ENCODE measurements around the gene THSD1.

The THSD1 gene, protein sequence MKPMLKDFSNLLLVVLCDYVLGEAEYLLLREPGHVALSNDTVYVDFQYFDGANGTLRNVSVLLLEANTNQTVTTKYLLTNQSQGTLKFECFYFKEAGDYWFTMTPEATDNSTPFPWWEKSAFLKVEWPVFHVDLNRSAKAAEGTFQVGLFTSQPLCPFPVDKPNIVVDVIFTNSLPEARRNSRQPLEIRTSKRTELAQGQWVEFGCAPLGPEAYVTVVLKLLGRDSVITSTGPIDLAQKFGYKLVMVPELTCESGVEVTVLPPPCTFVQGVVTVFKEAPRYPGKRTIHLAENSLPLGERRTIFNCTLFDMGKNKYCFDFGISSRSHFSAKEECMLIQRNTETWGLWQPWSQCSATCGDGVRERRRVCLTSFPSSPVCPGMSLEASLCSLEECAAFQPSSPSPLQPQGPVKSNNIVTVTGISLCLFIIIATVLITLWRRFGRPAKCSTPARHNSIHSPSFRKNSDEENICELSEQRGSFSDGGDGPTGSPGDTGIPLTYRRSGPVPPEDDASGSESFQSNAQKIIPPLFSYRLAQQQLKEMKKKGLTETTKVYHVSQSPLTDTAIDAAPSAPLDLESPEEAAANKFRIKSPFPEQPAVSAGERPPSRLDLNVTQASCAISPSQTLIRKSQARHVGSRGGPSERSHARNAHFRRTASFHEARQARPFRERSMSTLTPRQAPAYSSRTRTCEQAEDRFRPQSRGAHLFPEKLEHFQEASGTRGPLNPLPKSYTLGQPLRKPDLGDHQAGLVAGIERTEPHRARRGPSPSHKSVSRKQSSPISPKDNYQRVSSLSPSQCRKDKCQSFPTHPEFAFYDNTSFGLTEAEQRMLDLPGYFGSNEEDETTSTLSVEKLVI

DNA sequence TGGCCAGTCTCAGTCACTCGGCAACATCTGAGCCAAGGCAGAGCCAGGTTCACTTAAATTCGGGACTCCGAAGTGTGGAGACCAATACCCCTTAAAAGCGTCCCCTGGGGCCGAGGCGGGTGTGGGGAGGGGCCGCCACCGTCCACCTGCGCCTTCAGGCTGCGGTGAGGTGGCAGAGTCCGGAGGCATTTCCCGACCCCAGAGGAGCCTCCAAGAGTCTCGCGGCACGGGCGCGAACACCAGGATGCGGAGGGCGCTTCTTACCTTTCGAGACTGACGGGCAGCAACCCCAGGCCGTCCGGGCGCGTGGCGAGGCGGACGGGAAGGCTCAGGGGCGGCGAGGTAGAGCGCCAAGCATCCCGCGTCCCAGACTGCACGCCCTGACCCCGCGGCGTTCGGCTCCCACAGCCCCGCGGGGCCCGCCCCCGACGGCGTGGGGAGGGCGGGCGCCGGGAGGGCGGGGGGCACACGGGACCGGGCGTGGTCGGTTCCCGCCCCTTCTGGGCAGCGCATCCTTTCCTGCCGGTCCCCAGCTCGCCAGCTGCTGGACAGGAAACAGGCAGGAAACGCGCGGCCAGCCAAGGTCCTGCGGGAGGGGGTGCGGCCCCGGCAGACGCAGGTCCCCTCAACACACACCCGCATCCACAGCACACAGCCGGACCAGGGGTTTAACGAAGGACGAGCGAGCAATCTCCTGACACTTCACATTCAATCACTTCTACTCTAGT, at the start of gene THSD1:
TSS of gene THSD1 (minus strand) at position 406 of the 728 bp plus-strand sequence. CDS start 3,572 bp downstream, outside the sequence.
- peak; percentile 43 for DNase-seq

DNA sequence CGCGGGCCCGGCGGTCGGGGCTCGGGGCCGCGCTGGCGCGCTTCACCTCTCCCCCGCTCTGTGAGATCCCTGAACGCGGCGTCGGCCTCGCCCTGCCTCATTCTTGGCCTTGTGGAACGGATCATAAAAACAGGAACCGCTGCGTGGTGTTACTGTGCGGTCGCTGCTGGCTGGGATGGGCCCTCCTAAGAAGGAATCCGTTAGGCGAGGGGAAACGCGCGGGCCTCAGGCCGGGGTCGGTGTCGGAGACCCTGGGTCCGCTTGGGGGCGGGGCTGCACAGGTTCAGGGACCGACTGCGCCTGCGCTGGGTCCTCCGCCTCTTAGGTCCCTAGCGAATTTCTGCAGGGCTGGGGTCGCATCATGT, 49.7 kb upstream of the THSD1 start:
- peak; percentile 92 for DNase-seq

DNA sequence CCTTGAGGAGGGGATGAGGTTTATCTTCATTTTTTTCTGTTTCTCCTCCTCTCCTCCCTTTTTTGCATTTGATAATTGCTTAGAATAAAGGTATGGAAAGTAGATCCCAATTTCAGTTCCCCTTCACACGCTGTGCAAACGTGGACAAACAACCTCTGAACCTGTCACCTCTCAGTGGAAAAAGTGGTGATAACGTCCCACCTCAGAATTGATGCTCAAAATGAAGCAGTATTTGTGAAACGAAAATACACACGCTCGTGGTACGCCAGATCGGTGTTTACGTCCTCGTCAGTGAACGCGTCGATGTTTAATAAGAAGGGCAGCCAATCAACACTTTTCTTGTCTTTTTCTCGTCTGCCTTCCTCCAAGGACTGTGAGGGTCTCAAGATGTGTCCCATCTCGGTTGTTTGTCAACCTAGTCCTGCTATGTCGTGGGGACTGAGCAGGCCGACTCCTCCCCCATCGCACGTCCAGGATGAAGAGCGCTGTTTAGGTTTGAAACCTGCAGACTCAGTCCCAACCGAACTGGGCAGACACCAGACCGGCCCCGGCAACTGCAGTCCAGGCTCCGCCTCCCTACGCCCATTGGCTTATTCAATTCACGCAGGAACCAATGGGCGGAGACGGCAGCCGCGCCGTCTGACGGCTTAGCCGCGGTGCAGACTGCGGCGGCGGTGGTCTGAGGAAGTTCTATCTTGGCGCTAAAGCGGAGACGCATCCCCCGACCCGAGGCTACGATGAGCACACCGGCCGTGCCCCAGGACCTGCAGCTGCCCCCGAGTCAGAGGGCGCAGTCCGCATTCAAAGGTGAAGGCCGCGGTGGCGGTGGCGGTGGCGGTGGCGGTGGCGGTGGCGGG, 49.1 kb upstream of the THSD1 start, which contains the start of gene CKAP2:
TSS of gene CKAP2 (plus strand) at position 659 of the 857 bp plus-strand sequence. CDS start at position 738, 79 bp downstream.
- DNase-seq: peak; percentile 99

DNA sequence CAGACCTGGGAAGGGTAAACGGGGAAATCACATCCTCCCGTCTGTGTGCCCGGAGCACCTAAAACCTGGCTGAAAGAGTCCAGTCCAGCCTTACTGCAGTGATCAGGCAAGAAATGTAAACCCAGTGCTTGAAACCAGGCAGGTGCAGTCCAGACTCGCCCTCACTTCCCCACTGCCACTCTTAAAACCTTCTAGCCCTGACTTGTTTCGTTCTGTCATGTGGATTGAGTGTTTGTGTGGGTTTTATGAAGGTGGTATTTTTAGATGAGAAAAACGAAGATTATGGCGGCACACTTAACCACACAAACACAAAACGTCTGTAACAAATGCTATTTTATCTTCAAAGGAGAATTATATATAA, 48.5 kb upstream of the THSD1 start:
- DNase-seq: peak; percentile 56

DNA sequence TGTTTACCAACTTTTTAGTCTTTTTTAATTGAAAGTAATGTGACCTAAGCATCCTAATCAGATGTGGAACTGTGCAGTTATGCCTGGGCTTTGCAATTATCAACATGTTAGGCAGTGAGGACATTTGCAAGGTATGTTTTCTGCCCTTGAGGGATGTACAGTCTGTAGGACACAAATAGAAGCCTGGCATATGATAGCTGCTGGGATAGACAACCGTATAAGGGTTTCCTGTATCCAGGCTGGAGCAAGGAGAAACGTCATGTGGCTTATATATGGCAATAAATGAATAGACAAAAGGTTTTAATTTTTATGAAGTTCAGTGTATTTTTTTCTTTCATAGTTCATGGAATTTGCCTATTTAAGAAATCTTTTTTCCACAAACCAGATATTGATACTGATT, 46.5 kb upstream of the THSD1 start:
- no peak for DNase-seq

DNA sequence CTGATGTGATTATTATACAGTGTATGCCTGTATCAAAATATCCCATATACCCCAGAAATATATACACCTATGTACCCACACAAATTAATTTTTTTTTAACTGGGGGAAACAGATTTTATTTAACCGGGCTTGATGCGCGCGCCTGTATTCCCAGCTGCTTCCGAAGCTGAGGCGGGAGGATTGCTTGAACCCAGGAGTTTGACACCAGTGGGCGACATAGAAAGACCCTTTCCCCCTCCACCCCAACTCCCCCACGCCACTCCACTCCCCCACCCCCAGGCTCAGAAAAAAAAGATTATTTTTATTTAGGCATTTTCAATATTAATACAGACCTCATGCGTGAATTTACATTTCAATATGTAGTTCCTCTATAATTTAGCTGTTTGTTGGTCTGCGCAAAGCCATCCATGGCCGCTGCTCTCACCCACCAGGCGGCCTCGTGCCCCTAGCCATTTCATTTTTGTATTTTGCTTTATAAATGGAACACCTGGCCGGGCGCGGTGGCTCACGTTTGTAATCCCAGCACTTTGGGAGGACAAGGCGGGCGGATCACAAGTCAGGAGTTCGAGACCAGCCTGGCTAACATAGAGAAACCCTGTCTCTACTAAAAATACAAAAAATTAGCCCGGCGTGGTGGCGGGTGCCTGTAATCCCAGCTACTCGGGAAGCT, 45.3 kb upstream of the THSD1 start:
- no peak for DNase-seq

DNA sequence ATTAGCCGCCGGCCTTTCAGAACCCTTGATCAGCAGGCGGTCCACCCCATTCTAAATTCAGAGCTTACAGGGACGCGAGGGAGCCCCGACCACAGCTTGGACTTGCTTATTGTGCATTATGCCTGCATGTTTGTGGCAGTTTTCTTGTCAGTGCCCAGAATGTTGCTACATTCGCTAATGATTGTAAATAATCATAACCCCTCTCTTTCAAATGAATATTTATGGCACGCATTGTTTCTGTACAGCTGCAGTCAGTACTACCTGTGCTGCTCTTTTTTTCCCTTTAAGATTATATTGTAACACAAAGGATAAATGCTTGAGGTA, 44.8 kb upstream of the THSD1 start:
- DNase-seq: no peak

DNA sequence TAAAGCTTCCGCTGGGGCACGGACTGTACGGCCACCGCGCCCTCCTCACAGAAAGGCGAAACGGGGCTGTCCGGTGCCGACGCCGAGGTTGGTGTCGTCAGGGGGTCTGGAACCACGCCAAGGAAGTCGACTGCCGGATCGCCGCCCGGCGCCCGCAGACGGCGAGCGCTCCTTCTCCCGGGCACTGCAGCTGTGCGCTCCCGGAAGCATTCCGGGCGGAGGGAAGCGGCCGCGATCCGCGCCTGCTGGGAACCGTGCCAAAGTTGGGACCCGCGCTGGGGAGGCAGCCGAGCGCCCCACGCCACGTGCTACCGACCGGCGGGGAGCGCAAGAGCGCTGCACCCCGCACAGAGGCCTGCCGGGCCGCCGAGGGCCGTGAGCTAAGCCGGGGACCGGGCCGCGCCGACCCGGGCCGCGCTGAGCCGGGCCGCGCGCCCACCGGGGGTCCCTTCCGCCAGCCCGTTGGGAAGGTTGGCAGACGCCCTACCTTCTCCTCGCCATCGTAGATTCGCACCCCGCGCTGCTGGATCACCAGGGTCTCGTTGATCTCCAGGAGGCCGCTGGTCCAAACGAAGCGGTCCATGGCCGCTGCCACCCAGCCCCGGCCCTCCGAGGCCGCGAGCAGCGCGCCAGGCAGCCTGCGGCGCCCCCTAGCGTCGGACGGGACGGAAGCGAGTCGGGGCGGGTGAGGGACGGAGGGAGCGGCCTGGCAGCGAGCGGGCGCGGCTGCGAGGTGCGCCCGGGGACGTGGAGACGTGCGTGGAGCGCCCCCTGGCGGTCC, 44.2 kb upstream of the THSD1 start, which contains the start of gene VPS36:
TSS of gene VPS36 (minus strand) at position 623 of the 781 bp plus-strand sequence. CDS start at position 583, 40 bp downstream.
- DNase-seq: peak; percentile 98

DNA sequence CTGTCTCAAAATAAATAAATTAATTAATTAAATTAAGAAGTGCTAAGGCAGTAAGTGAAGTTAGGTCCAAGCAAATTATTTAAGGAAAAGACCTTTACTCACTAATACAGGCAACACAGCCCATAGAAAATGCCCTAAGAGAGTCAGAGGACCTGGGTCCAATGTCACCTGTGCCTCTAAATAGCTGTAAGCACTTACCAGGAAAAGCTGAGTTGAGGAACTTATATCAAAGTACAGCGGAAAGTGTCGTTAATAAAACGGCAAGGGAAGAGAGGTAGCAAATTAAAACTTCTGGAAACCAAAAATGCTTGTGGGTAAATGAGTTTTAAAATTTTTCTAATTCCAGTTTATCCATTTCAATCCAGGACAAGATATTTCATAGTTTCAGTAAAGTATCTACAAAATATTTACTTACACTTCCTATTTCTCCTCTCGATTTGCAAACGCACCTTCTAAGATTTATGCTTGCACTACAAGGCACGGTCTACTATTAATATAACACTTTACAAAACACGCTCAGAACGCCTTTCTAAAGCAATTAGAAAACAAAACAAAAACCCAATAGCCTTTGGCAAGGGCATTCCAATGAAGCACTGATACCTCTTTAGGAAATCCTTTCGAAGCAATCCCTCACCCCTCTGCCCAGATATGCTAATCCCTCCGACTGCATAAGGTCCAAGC, 43.5 kb upstream of the THSD1 start:
- DNase-seq: peak; percentile 22

DNA sequence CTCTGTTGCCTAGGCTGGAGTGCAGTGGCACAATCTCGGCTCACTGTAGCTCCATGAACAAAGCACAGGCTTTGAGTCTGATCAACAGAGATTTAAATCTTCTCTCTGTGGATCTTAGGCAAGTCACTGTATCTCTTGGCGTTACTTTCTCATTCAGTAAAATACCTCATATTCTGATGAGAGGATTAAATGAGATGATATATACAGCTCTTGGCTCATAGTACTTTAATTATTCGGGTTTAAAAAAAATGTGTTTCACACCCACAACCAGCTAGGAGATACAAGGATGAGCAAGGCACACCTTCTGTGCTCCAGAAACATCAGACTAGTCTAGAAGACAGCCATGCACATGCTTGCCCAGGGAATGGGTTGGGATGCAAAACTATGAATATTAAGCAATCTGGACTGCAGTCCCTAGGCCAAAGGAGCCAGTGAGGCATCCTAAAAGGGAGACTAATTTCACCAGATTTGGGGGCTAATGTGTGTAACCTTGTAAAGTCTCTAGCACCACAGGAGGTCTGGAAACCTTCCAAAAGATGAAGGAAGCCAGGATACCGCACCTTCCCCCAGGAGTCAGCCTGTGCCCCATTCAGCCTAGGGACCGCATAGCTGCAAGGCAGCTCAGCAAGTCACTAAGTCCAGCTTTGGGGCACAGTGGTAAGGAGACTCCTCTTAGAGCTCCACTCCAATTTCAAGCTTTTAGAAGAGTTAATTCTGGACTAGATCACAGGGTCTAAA, 42.0 kb upstream of the THSD1 start:
- DNase-seq: no peak

DNA sequence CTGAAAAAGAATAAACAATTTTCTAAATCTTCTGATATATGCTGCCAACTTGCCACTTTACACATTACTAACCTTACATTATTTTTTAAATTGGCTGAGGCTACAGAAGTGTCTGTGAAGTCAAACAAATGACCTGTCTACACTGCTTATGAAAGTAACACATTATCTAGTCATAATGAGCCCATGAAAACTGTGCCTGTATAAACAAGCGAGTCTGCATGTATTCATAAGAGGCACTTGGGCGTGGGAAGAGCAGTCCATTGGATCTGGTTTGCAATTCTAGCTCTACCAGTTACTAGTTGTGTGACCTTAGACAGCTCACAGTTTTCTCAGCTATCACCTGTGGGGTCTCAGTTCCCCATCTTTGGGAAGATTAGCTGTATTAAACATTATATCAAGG, 41.4 kb upstream of the THSD1 start:
- no peak for DNase-seq

DNA sequence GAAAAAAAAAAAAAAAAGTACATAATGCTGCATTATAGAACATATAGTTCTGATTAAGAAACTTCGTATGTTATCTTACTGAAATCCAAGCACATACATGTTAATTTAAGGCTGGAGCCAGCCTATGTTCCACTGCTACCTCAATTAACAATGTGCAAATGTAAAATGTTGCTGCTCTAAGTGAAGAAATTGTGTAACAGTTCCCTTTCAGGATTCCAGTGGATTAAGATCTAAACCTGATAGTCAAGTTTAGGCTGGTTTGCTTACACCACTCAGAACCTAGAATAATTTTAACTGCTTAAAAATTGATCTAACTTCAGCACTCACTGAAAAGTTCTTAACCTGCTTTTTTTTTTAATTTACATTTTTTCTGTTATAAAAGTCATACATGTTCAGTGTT, 40.3 kb upstream of the THSD1 start:
- DNase-seq: peak; percentile 28

DNA sequence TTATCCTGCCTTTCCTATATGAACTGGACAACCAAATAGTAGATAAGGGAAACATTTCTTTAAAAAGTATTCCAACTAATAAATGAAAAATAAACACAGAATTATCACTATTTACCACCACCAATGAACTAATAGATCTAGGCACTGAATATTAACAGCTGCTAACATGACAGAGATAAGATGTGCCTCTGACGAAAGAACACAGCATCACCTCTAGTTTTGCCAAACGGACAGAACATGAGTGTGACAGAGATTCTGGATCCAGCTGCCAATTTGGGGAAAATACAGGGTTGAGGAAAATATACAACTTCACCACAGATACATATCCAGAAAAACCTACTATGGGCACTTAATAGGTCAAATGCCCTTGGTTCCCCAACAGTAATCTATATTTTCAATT, 26.5 kb upstream of the THSD1 start:
- DNase-seq: no peak

DNA sequence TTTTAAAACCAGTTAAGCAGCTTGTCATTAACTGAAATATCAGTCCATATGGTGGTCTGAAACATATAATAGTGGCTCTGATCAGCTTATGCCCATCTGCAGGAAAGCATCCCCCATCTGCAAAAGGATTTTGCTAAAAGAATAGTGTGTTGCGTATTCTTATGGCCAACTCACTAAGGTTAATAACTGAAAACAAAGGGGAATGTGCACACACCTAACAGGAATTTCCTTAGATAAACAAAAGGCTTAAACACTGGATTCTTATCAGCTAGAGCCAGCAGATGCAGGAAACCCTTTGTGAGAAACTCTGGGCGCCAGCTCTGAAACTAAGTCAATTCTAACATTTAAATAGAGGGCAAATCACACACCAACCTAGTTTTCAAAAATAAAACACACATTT, 22.3 kb upstream of the THSD1 start:
- DNase-seq: peak; percentile 64

DNA sequence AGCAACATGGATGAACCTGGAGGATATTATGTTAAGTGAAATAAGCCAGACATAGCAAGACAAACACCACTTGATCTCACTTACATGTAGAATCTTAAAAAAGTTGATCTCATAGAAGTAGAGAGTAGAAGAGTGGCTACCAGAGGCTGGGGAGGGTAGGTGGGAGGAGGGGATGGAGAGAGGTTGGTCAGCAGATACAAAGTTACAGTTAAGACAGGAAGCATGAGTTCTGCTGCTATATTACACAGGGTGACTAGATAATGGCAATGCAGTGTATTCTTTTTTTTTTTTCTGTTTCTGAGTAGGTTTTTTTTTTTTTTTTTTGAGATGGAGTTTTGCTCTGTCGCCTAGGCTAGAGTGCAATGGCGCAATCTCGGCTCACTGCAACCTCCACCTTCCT, 15.2 kb upstream of the THSD1 start:
- DNase-seq: peak; percentile 69

DNA sequence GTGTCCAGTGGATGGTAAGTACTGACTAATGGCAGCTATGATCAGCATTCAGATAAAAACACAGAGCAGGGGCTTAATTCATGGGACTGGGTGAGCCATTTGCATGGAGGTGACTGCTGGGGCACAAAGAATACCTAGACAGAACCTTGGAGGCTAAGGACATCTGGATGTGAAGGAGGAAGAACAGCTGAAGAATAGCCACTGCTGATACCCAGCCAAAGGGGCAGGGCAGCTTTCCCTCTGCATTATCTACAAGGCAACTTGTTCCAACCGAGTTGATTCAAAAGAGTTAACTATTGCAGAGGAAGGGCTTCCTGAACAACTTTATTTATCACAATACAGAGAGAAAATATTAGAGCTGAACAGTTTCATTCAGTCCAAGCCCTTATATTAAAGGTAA, 13.1 kb upstream of the THSD1 start:
- DNase-seq: peak; percentile 33

DNA sequence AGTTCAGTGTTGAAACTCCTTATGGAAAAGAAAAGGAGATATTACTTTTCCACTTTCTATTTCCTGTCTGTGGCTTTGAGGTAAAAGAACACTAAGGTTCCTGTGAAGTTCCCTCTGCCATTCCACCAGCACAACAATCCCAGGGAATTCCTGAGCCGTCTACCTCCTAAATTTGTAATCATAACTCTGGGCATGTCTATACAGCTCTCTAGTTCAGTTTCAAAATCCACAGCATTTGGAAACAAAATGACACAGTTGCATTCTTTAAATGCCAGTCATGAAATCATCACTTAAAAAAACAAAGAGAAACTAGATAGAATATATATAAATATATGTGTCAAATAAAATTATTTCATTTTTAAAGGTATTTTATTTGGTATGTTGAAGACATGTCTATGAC, 9.0 kb upstream of the THSD1 start:
- no peak for DNase-seq

DNA sequence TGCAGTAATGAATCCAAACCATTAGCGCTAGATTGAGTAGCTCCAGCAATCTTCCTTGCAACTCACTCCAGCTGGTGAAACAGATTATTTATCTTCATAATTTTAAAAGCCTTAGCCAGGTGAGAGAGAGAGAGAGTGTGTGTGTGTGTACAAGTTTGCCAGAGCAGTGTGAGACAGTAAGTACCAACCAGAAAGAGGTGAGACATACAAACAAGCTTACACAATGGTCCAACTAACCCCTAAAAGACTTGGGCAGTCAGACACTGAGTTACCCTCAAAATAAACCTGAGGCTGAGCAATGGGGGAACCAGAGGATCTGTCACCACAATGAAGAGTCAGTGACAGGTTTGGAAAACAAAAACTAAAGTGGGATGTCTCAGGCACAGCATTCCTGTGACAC, 8.1 kb upstream of the THSD1 start:
- no peak for DNase-seq

DNA sequence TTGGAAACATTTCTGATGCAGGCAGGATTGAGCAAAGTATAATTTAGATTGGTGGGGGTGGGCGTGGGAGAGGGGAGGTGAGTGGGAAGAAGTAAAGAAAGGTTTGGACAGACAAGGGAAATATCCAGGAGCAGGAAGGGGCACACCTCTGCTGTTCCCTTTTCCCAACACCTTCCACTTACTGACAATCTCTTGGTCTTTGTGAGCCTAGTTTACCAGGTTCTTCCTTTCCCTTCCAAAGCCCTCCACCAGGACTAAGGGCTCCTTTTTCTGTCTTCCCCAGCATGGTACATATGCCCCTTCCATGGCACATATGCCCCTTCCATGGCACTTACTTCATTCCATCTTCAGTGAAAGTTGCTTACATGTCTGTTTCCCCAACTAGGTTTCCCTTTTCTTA, 6.2 kb upstream of the THSD1 start:
- no peak for DNase-seq

DNA sequence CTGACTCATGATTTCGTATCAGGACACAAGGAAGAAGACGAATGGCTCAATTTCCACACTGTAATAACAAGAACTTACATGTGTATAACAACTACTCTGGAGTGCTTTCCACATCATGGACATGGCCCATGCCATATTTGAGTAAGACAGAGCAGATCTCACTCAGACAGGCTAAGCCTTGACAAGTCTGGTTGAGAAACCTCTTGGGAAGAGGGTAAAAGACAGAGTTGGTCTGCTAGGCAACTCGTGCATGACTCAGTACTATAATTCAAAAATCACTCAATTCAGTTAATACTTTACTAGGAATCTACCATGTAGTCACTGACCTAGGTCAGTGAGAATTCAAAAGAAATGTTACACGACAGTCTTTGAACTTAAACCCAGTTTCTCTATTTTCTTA, 5.7 kb upstream of the THSD1 start:
- no peak for DNase-seq

All from hematopoietic multipotent progenitor cell treated with erythropoietin and hydrocortisone succinate and interleukin-3 and kit ligand, for 4 days (in vitro differentiated cells).